K562 (cell line): ENCODE results near the gene SORCS1. TPM values are rescaled to one million over a fixed set of nuclear protein-coding genes. Genes with fewer than 3 reads are reported as not detected.

Source experiments
- ATAC-seq: fragments of 200-7000 bp; cut with Tn5 transposase; 3 replicates; pipeline ENCODE4 v1.9.1; 2020; ENCODE audit warnings: moderate library complexity
- BruUV-seq: library from RNA; stranded (reverse); fragments of 400-500 nt; replicated peaks from 2 replicates; lab custom pipeline; 2021; lab: Mats Ljungman, UMichigan
- CTCF ChIA-PET: fragments of 300-600 bp; formaldehyde crosslinking; extraction: SDS; loops from one replicate; lab custom pipeline; 2021; ENCODE audit warnings: low intra/inter-chr PET ratio; lab: Yijun Ruan, JAX
- POLR2A ChIA-PET: fragments of 300-600, 350-650 bp; sonication (Branson Sonifier 250); formaldehyde crosslinking; extraction: SDS; loops from one replicate; lab custom pipeline; 2021; ENCODE audit warnings: antibody characterized with exemption, inconsistent platforms; lab: Yijun Ruan, JAX
- DNase-seq, 4 experiments: peaks; one replicate each; pipeline versions ENCODE4 v3.0.0 to v3.0.0-alpha.2; 2011 to 2018; ENCODE audit warnings: low spot score in 3 of 4, mixed read lengths in 3 of 4; ENCODE audit errors: extremely low read depth in 1 of 4
- FAIRE-seq: peaks from 2 replicates; lab custom pipeline; 2011; peaks lifted over from hg19 to GRCh38; lab: Jason Lieb, UNC
- H2AFZ ChIP-seq: 2 replicates; pipeline ENCODE4 v1.6.0; 2011; ENCODE audit warnings: low read depth, low read length, control low read depth, inconsistent platforms
- H3K27ac ChIP-seq: fragments of 200-600 bp; 3 replicates; pipeline ENCODE4 v1.8.0; 2011; ENCODE audit warnings: low read depth, mild to moderate bottlenecking, control low read depth, inconsistent platforms, low read length, moderate library complexity, mixed read lengths; ENCODE audit errors: extremely low read depth
- H3K27me3 ChIP-seq, 2 experiments: fragments of 300-600 bp in 1 of 2; 2 replicates in 1 of 2; 3 replicates in 1 of 2; pipeline versions ENCODE4 v1.6.0 to v1.8.0; 2011; ENCODE audit warnings: inconsistent platforms in 2 of 2, low read length in 2 of 2, mild to moderate bottlenecking in 1 of 2, mixed read lengths in 1 of 2, moderate library complexity in 1 of 2; ENCODE audit not compliant: control insufficient read depth in 2 of 2, insufficient read depth in 2 of 2
- H3K36me3 ChIP-seq: fragments of 300-600 bp; 3 replicates; pipeline ENCODE4 v1.8.0; 2011; ENCODE audit warnings: mild to moderate bottlenecking, low read length, inconsistent platforms; ENCODE audit not compliant: control insufficient read depth, insufficient read depth
- H3K4me1 ChIP-seq, 2 experiments: fragments of 200-600 bp in 1 of 2; replicated peaks in 1 of 2; 2 replicates in 1 of 2; 3 replicates in 1 of 2; pipeline versions ENCODE4 v1.5.1 to v1.8.0; 2011; ENCODE audit warnings: inconsistent platforms in 2 of 2, low read length in 2 of 2, mild to moderate bottlenecking in 1 of 2, mixed read lengths in 1 of 2, moderate library complexity in 1 of 2; ENCODE audit not compliant: control insufficient read depth in 2 of 2, insufficient read depth in 2 of 2
- H3K4me2 ChIP-seq: 2 replicates; pipeline ENCODE4 v1.6.1; 2011; ENCODE audit warnings: low read length, control low read depth, inconsistent platforms, mixed read lengths; ENCODE audit not compliant: insufficient read depth
- H3K4me3 ChIP-seq: fragments of 200-600 bp; sonication (generic), shearing (Covaris generic); 2 replicates; pipeline ENCODE4 v1.5.1; 2016; ENCODE audit warnings: control low read depth, inconsistent platforms
- H3K79me2 ChIP-seq: fragments of 200-600 bp; 3 replicates; pipeline ENCODE4 v1.8.0; 2011; ENCODE audit warnings: low read length, inconsistent platforms; ENCODE audit not compliant: control insufficient read depth, insufficient read depth
- H3K9ac ChIP-seq, 2 experiments: 2 replicates each; pipeline versions ENCODE4 v1.6.0 to v1.6.1; 2011; ENCODE audit warnings: low read depth in 2 of 2, low read length in 2 of 2, control low read depth in 1 of 2, inconsistent platforms in 1 of 2, mild to moderate bottlenecking in 1 of 2, mixed read lengths in 1 of 2; ENCODE audit not compliant: insufficient read depth in 1 of 2
- H3K9me1 ChIP-seq: one replicate; pipeline ENCODE4 v1.6.0; 2011; ENCODE audit warnings: inconsistent platforms, mild to moderate bottlenecking, low read length, moderate library complexity; ENCODE audit not compliant: control insufficient read depth, insufficient read depth
- H3K9me3 ChIP-seq: replicated peaks from 2 replicates; pipeline ENCODE4 v1.5.1; 2011; ENCODE audit warnings: low read depth, low read length, inconsistent platforms; ENCODE audit not compliant: control insufficient read depth, insufficient read depth
- H4K20me1 ChIP-seq: replicated peaks from 2 replicates; pipeline ENCODE4 v1.6.1; 2011; ENCODE audit warnings: low read length, inconsistent platforms, mixed read lengths; ENCODE audit not compliant: control insufficient read depth, insufficient read depth
- BACH1 ChIP-seq: fragments of 200-800 bp; sonication (Bioruptor generic); IDR thresholded peaks from 2 replicates; pipeline ENCODE4 v1.6.1; 2016; ENCODE audit warnings: missing genetic modification characterization, missing compliant biosample characterization
- DPF2 ChIP-seq: fragments of 450-650 bp; IDR thresholded peaks from 2 replicates; pipeline ENCODE4 v1.6.1; 2016
- HMG20B ChIP-seq: fragments of 250-450 bp; sonication (Bioruptor Pico); IDR thresholded peaks from 2 replicates; pipeline ENCODE4 v1.5.0; 2021; ENCODE audit warnings: mild to moderate bottlenecking
- HMGN3 ChIP-seq: IDR thresholded peaks from 2 replicates; pipeline ENCODE4 v1.6.1; 2011; ENCODE audit warnings: borderline replicate concordance, low read depth, mild to moderate bottlenecking, mixed read lengths, low read length; ENCODE audit not compliant: insufficient read length; ENCODE audit errors: extremely low read depth
- LEF1 ChIP-seq: fragments of 450-650 bp; IDR thresholded peaks from 2 replicates; pipeline ENCODE4 v1.6.1; 2016; ENCODE audit warnings: mild to moderate bottlenecking
- MCM3 ChIP-seq: fragments of 450-650 bp; IDR thresholded peaks from 2 replicates; pipeline ENCODE4 v1.6.1; 2016
- NCOA6 ChIP-seq: fragments of 450-650 bp; IDR thresholded peaks from 2 replicates; pipeline ENCODE4 v1.6.1; 2017; ENCODE audit warnings: mild to moderate bottlenecking
- NEUROD1 ChIP-seq: fragments of 150-350 bp; IDR thresholded peaks from 2 replicates; pipeline ENCODE4 v1.6.1; 2014; ENCODE audit warnings: borderline replicate concordance, low read length, low read depth; ENCODE audit not compliant: partially characterized antibody
- PTTG1 ChIP-seq: fragments of 450-650 bp; IDR thresholded peaks from 2 replicates; pipeline ENCODE4 v1.6.1; 2016; ENCODE audit warnings: low read depth, mild to moderate bottlenecking, missing genetic modification characterization, missing compliant biosample characterization
- RNF219 ChIP-seq: fragments of 250-450 bp; sonication (Bioruptor Pico); IDR thresholded peaks from 2 replicates; pipeline ENCODE4 v1.5.0; 2022; ENCODE audit warnings: mild to moderate bottlenecking
- SIX5 ChIP-seq, 2 experiments: IDR thresholded peaks; 2 replicates each; pipeline ENCODE4 v1.6.1; 2011; ENCODE audit warnings: low read length in 2 of 2, borderline replicate concordance in 1 of 2, low read depth in 1 of 2, mild to moderate bottlenecking in 1 of 2, moderate library complexity in 1 of 2; ENCODE audit not compliant: insufficient read depth in 1 of 2
- SP2 ChIP-seq: IDR thresholded peaks from 2 replicates; pipeline ENCODE4 v1.6.1; 2011; ENCODE audit warnings: mild to moderate bottlenecking, low read depth, low read length, moderate library complexity; ENCODE audit not compliant: poor library complexity, severe bottlenecking; ENCODE audit errors: extremely low read depth
- WHSC1 ChIP-seq: IDR thresholded peaks from one replicate; pipeline ENCODE4 v1.6.1; 2012; ENCODE audit warnings: low read length, control low read depth, inconsistent platforms
- ZBTB5 ChIP-seq: fragments of 450-650 bp; IDR thresholded peaks from 2 replicates; pipeline ENCODE4 v1.6.1; 2017; ENCODE audit warnings: antibody characterized with exemption
- ZBTB7A ChIP-seq: IDR thresholded peaks from 2 replicates; pipeline ENCODE4 v1.6.1; 2011; ENCODE audit warnings: low read depth, mild to moderate bottlenecking, low read length, moderate library complexity, borderline replicate concordance; ENCODE audit not compliant: control insufficient read depth
- ZNF175 ChIP-seq: fragments of 200-800 bp; sonication (Bioruptor generic); IDR thresholded peaks from 2 replicates; pipeline ENCODE4 v1.6.1; 2016; ENCODE audit warnings: low read depth, mild to moderate bottlenecking, missing genetic modification characterization, missing compliant biosample characterization
- ZNF277 ChIP-seq: fragments of 250-450 bp; sonication (Bioruptor Pico); IDR thresholded peaks from 2 replicates; pipeline ENCODE4 v1.8.0; 2022; ENCODE audit warnings: inconsistent platforms, mild to moderate bottlenecking, moderate library complexity, borderline replicate concordance
- ZNF76 ChIP-seq: fragments of 250-450 bp; sonication (Bioruptor Pico); IDR thresholded peaks from 2 replicates; pipeline ENCODE4 v1.4.0; 2020; ENCODE audit warnings: mild to moderate bottlenecking, moderate library complexity, borderline replicate concordance
- ZNF785 ChIP-seq: fragments of 250-450 bp; sonication (Bioruptor Pico); IDR thresholded peaks from 2 replicates; pipeline ENCODE4 v1.4.0; 2020; ENCODE audit warnings: mild to moderate bottlenecking
- WGBS: fragments of 100-300 bp; shearing (Covaris generic); methylation state at CpG from one replicate; pipeline ENCODE4 v1.1.6; 2016; ENCODE audit warnings: low coverage, mixed read lengths; ENCODE audit not compliant: insufficient coverage; ENCODE audit errors: missing lambda C conversion rate; 5-methylcytosine and 5-hydroxymethylcytosine counted together
- in situ Hi-C: fragments of 300-500 bp; cut with MboI; formaldehyde crosslinking; loops from 4 replicates; pipeline ENCODE4 v1.15.0; 2018; ENCODE audit warnings: inconsistent platforms, mixed read lengths
- intact Hi-C: fragments of 100-400 bp; cut with micrococcal nuclease; formaldehyde crosslinking; loops from 2 replicates; pipeline ENCODE4 v1.14.2; 2022
- polyA plus RNA-seq, 8 experiments: library from polyadenylated mRNA; depleted of rRNA in 4 of 8; stranded (reverse) in 5 of 8; unstranded in 3 of 8; fragments of >200 nt; fragmentation: Nextera tagmentation in 2 of 8; fragmentation: Illumina TruSeq in 1 of 8; extraction: Ambion mirVana in 2 of 8; extraction: Trizol in 1 of 8; gene quantifications; 2 replicates each; pipeline versions ENCODE4 v1.2.1 to v1.2.3, GENCODE V29; 2011 to 2014; ENCODE audit warnings: inconsistent platforms in 1 of 8, missing spikeins in 1 of 8
- total RNA-seq, 7 experiments: library from RNA; depleted of rRNA in 6 of 7; stranded (reverse); fragments of >200 nt in 6 of 7; fragmentation: Illumina TruSeq in 2 of 7; extraction: Trizol in 2 of 7; gene quantifications; 2 replicates each; pipeline versions ENCODE4 v1.2.1 to v1.2.3, GENCODE V29; 2011 to 2021; ENCODE audit warnings: low replicate concordance in 1 of 7

Gene SORCS1
- total and polyA plus RNA-seq, 9 of the 15 experiments (the other 6 are each of a cell fraction or from before 2014, with no cell fraction given): 1.5 to 3.9 (median 2.7) TPM

- BruUV-seq: no TSS peak
- intact Hi-C loops (no loop called here), in situ Hi-C loops (no loop called here)
- Histone ChIP-seq H3K4me2 (peak overlapping the region; percentile 18; the same call in 1 of the 2 replicates), H3K9me3 (no peaks in the 10 kb centered on the region), H4K20me1 (no peaks in the 10 kb centered on the region), H3K4me3 (no peak overlapping the region), H3K4me1 (peaks cover 0 to 11% of the 10 kb centered on the region in 2 experiments; a peak in 1 of 5 replicates), H3K36me3 (no peaks in the 10 kb centered on the region), H3K27ac (no peak overlapping the region), H3K9ac (no peak overlapping the region), H2AFZ (no peak overlapping the region), H3K9me1 (no peaks in the 10 kb centered on the region), H3K27me3 (no peaks in the 10 kb centered on the region), H3K79me2 (no peaks in the 10 kb centered on the region)
- ATAC-seq (no peak), FAIRE-seq (no peak), DNase-seq (no peak)
- CTCF ChIA-PET: no interaction called here
- 7% methylated on average over 4 of the region's 4 CpGs for WGBS
- POLR2A ChIA-PET: interaction anchor here (0.6 kb wide), 1 partner anchor 56 kb away, joined by 3 read pairs; no protein-coding TSS in a partner anchor
- TF ChIP-seq NEUROD1 (no peak), HMG20B (CRISPR knock-in tag) (no peak), ZBTB5 (no peak), LEF1 (no peak), SIX5 (IDR thresholded peaks at IDR 0.05; ENCODE audit: borderline replicate concordance in 1 of 2, insufficient read depth in 1 of 2, low read depth in 1 of 2, low read length in 2 of 2) (no peak), ZNF277 (CRISPR knock-in tag) (no peak), RNF219 (CRISPR knock-in tag) (no peak), WHSC1 (no peak), ZBTB7A (no peak), ZNF76 (CRISPR knock-in tag) (no peak), DPF2 (no peak), MCM3 (no peak), ZNF785 (CRISPR knock-in tag) (no peak), NCOA6 (no peak), ZNF175 (CRISPR knock-in tag) (no peak), HMGN3 (no peak), SP2 (no peak), BACH1 (no peak), PTTG1 (tag) (no peak)
These were observed 266.1 kb downstream of the SORCS1 start for GRCh38 chr10:106898446-106898845.
